Liver (tissue), 9 donors: Measurements from ENCODE around the gene KIRREL3. TPM values are rescaled to one million over a fixed set of nuclear protein-coding genes. Genes with fewer than 3 reads are reported as not detected.

Experiments
- DNase-seq: peaks from one replicate; pipeline ENCODE4 v3.0.0-alpha.2; 2017; ENCODE audit warnings: low spot score
- H3K27ac ChIP-seq, 2 donors: one replicate each; pipeline ENCODE4 v1.7.0; 2013; ENCODE audit warnings: inconsistent platforms in 2 of 2, low read length in 2 of 2, control low read depth in 1 of 2, low read depth in 1 of 2, mild to moderate bottlenecking in 1 of 2
- H3K27me3 ChIP-seq, 4 donors: one replicate each; pipeline versions ENCODE4 v1.6.1 to v1.7.0; 2013; ENCODE audit warnings: low read length in 3 of 4, inconsistent platforms in 1 of 4, mild to moderate bottlenecking in 1 of 4, moderate library complexity in 1 of 4; ENCODE audit not compliant: control insufficient read depth in 4 of 4, insufficient read depth in 4 of 4
- H3K36me3 ChIP-seq, 4 donors: one replicate each; pipeline versions ENCODE4 v1.6.1 to v1.7.0; 2013; ENCODE audit warnings: low read length in 3 of 4, mild to moderate bottlenecking in 3 of 4, low read depth in 1 of 4, moderate library complexity in 1 of 4; ENCODE audit not compliant: control insufficient read depth in 4 of 4, insufficient read depth in 3 of 4
- H3K4me1 ChIP-seq, 4 donors: one replicate each; pipeline versions ENCODE4 v1.6.1 to v1.7.0; 2013; ENCODE audit warnings: low read length in 3 of 4, mild to moderate bottlenecking in 3 of 4, moderate library complexity in 1 of 4; ENCODE audit not compliant: control insufficient read depth in 4 of 4, insufficient read depth in 4 of 4
- H3K4me3 ChIP-seq, 3 donors: one replicate each; pipeline versions ENCODE4 v1.6.1 to v1.7.0; 2013; ENCODE audit warnings: low read length in 3 of 3, control low read depth in 1 of 3, low read depth in 1 of 3, mild to moderate bottlenecking in 1 of 3
- H3K9ac ChIP-seq, 2 donors: one replicate each; pipeline ENCODE4 v1.7.0; 2013; ENCODE audit warnings: low read length in 2 of 2, mild to moderate bottlenecking in 2 of 2, moderate library complexity in 2 of 2, control low read depth in 1 of 2, low read depth in 1 of 2
- H3K9me3 ChIP-seq, 4 donors: one replicate each; pipeline versions ENCODE4 v1.6.1 to v1.7.0; 2013; ENCODE audit warnings: low read length in 3 of 4; ENCODE audit not compliant: control insufficient read depth in 4 of 4
- CTCF ChIP-seq: fragments of 150-350 bp; IDR thresholded peaks from 2 replicates; pipeline ENCODE4 v1.5.1; 2017; ENCODE audit warnings: improper control_type of control experiment, low read depth, low read length; ENCODE audit not compliant: missing input control
- FOXA2 ChIP-seq: IDR thresholded peaks from 2 replicates; pipeline ENCODE4 v1.6.1; 2016; ENCODE audit warnings: antibody characterized with exemption
- GABPA ChIP-seq, 2 donors: IDR thresholded peaks in 1 of 2; conservative IDR thresholded peaks in 1 of 2; 2 replicates each; pipeline ENCODE4 v1.6.1; 2016; ENCODE audit warnings: antibody characterized with exemption in 2 of 2, mild to moderate bottlenecking in 1 of 2, moderate library complexity in 1 of 2
- HNF4G ChIP-seq: IDR thresholded peaks from 2 replicates; pipeline ENCODE4 v1.6.1; 2016; ENCODE audit warnings: antibody characterized with exemption
- JUND ChIP-seq, 2 donors: IDR thresholded peaks; 2 replicates each; pipeline ENCODE4 v1.6.1; 2016; ENCODE audit warnings: antibody characterized with exemption in 2 of 2
- NR2F2 ChIP-seq: IDR thresholded peaks from 2 replicates; pipeline ENCODE4 v1.6.1; 2016; ENCODE audit warnings: antibody characterized with exemption
- RXRA ChIP-seq, 2 donors: IDR thresholded peaks; 2 replicates each; pipeline ENCODE4 v1.6.1; 2017 to 2018; ENCODE audit warnings: antibody characterized with exemption in 2 of 2, mild to moderate bottlenecking in 1 of 2
- SP1 ChIP-seq: IDR thresholded peaks from 2 replicates; pipeline ENCODE4 v1.6.1; 2018; ENCODE audit warnings: antibody characterized with exemption, mild to moderate bottlenecking
- TAF1 ChIP-seq: conservative IDR thresholded peaks from 2 replicates; pipeline ENCODE4 v1.6.1; 2016; ENCODE audit warnings: antibody characterized with exemption, mild to moderate bottlenecking
- YY1 ChIP-seq: IDR thresholded peaks from 2 replicates; pipeline ENCODE4 v1.6.1; 2016; ENCODE audit warnings: antibody characterized with exemption, mild to moderate bottlenecking
- ZBTB33 ChIP-seq: IDR thresholded peaks from 2 replicates; pipeline ENCODE4 v1.6.1; 2016; ENCODE audit warnings: antibody characterized with exemption
- WGBS: extraction: QIAGEN DNeasy Blood & Tissue Kit; methylation state at CpG from one replicate; pipeline ENCODE4 v1.1.7; 2013; 5-methylcytosine and 5-hydroxymethylcytosine counted together
- polyA plus RNA-seq, 2 donors: library from polyadenylated mRNA; stranded (reverse) in 1 of 2; unstranded in 1 of 2; fragments of 200-250 nt in 1 of 2; fragments of >200 nt in 1 of 2; fragmentation: Nextera tagmentation in 1 of 2; extraction: Ambion mirVana in 1 of 2; gene quantifications; one replicate each; pipeline versions ENCODE4 v1.2.1 to v1.2.3, GENCODE V29; 2013 to 2015
- total RNA-seq, 2 donors: library from RNA; depleted of rRNA; stranded (reverse); fragments of >200 nt; gene quantifications; one replicate each; pipeline ENCODE4 v1.2.3, GENCODE V29; 2014
- TF ChIP-seq, protein P1 (sequence below): IDR thresholded peaks from 2 replicates; pipeline ENCODE4 v1.6.1; 2016; ENCODE audit warnings: antibody characterized with exemption
- TF ChIP-seq, protein P2 (sequence below): IDR thresholded peaks from 2 replicates; pipeline ENCODE4 v1.6.1; 2016; ENCODE audit warnings: antibody characterized with exemption
- TF ChIP-seq, protein P3 (sequence below): IDR thresholded peaks from 2 replicates; pipeline ENCODE4 v1.6.1; 2016; ENCODE audit warnings: antibody characterized with exemption, mild to moderate bottlenecking
- donor health status: healthy.
- donor health status: healthy.
- donor health status: healthy.
- donor health status: healthy.
- donor health status: healthy.

The KIRREL3 gene
- total and polyA plus RNA-seq, 4 donors, result 0.03 to 0.29 (median 0.08) TPM; not detected in 1

DNA sequence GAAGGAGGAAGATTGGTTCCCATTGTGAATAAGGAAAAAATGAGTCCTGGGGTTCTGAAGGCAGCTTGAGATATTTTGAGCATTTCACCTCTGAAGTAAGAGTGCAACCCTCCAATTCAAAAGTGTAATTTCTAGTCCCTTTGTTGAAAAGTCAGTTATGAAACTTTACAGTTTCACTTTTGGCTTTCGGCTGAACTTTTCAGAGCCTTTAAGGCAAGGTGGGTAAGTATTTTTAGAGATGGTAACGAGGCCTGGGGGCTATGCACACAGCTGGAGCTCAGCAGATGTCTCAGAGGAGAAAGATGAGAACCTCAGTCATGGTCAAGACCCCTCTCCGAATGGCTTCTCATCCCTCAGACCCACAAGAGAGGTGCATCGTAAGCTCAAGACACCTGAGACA is 267.6 kb downstream of the KIRREL3 start (continued):
- TF ChIP-seq CTCF, result no peak
- TF ChIP-seq, protein P1, sequence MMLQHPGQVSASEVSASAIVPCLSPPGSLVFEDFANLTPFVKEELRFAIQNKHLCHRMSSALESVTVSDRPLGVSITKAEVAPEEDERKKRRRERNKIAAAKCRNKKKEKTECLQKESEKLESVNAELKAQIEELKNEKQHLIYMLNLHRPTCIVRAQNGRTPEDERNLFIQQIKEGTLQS, result no peak
- TF ChIP-seq RXRA (IDR thresholded peaks at IDR 0.05), result no peak
- no peak for TF ChIP-seq GABPA (IDR thresholded peaks at IDR 0.05 in 1 of 2, conservative IDR thresholded peaks at IDR 0.05 in 1 of 2)
- no peak for TF ChIP-seq JUND (IDR thresholded peaks at IDR 0.05)
- TF ChIP-seq ZBTB33, result no peak
- TF ChIP-seq FOXA2, result no peak
- no peak for TF ChIP-seq HNF4G
- no peak for TF ChIP-seq SP1
- TF ChIP-seq, protein P2, sequence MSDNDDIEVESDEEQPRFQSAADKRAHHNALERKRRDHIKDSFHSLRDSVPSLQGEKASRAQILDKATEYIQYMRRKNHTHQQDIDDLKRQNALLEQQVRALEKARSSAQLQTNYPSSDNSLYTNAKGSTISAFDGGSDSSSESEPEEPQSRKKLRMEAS, result no peak

DNA sequence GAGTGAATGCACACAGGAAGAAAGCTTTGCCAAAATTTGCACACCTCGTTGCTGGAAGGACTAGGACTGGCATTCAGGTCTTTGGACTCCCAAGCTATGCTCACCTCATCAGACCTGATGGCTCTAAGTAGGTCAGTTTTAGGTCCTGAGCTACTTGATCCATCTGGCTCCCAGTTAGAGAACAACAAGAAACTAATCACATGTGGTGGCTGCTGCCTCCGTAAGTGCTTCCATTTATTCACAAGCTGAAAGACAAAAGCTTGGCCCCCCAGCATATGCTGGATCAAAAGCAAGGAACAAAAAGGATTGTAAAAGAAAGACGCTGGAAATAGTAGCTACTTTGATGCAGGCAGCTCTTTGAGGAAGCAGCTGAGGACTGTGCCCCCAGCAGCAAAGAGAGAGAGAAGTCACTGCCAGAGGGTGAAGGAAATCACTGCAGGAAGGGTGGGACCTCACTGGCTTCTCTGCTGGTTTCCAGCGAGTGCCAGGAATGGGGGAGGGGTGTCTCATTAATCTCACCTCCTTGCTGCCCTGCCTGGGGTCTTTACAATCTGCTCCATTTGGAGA is 268.9 kb downstream of the KIRREL3 start:
- no peaks in the 10 kb centered on the region for H3K9me3 ChIP-seq
- no peaks in the 10 kb centered on the region for H3K27me3 ChIP-seq
- no peak overlapping the region for H3K4me3 ChIP-seq
- H3K4me1 ChIP-seq, result no peaks in the 10 kb centered on the region
- no peak overlapping the region for H3K27ac ChIP-seq
- DNase-seq, result no peak
- TF ChIP-seq TAF1, result no peak
- TF ChIP-seq FOXA2, result no peak
- TF ChIP-seq, protein P2, result no peak
- TF ChIP-seq, protein P3, sequence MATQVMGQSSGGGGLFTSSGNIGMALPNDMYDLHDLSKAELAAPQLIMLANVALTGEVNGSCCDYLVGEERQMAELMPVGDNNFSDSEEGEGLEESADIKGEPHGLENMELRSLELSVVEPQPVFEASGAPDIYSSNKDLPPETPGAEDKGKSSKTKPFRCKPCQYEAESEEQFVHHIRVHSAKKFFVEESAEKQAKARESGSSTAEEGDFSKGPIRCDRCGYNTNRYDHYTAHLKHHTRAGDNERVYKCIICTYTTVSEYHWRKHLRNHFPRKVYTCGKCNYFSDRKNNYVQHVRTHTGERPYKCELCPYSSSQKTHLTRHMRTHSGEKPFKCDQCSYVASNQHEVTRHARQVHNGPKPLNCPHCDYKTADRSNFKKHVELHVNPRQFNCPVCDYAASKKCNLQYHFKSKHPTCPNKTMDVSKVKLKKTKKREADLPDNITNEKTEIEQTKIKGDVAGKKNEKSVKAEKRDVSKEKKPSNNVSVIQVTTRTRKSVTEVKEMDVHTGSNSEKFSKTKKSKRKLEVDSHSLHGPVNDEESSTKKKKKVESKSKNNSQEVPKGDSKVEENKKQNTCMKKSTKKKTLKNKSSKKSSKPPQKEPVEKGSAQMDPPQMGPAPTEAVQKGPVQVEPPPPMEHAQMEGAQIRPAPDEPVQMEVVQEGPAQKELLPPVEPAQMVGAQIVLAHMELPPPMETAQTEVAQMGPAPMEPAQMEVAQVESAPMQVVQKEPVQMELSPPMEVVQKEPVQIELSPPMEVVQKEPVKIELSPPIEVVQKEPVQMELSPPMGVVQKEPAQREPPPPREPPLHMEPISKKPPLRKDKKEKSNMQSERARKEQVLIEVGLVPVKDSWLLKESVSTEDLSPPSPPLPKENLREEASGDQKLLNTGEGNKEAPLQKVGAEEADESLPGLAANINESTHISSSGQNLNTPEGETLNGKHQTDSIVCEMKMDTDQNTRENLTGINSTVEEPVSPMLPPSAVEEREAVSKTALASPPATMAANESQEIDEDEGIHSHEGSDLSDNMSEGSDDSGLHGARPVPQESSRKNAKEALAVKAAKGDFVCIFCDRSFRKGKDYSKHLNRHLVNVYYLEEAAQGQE, result no peak
- no peak for TF ChIP-seq NR2F2
- TF ChIP-seq YY1, result no peak
- TF ChIP-seq, protein P1, result no peak
- H3K36me3 ChIP-seq, result no peaks in the 10 kb centered on the region
- WGBS, result 54% methylated on average over 4 of the region's 4 CpGs
- H3K9ac ChIP-seq, result no peak overlapping the region
